HG03469 (cell line): Measurements from ENCODE around the gene TFAP2A.

Source experiments
- ATAC-seq: cut with Tn5 transposase; IDR thresholded peaks from one replicate; pipeline ENCODE4 v1.9.1; 2021; ENCODE audit warnings: mild to moderate bottlenecking, moderate library complexity, moderate number of reproducible peaks; ENCODE audit not compliant: unreplicated experiment

The TFAP2A gene

GRCh38 chr6:10401004-10401536 is 13.8 kb downstream of the TFAP2A start:
- no peak for ATAC-seq

- ATAC-seq, result no peak
These were observed 14.5 kb downstream of the TFAP2A start for GRCh38 chr6:10400330-10400729.

- no peak for ATAC-seq
These were observed 15.4 kb downstream of the TFAP2A start for GRCh38 chr6:10399451-10399850.

GRCh38 chr6:10398446-10399218 is 16.2 kb downstream of the TFAP2A start:
- no peak for ATAC-seq

- no peak for ATAC-seq
These were observed 17.0 kb downstream of the TFAP2A start for GRCh38 chr6:10397756-10398445.

- no peak for ATAC-seq
These were observed 18.1 kb downstream of the TFAP2A start for GRCh38 chr6:10396785-10397184.

GRCh38 chr6:10395704-10396546 is 18.9 kb downstream of the TFAP2A start:
- no peak for ATAC-seq

GRCh38 chr6:10395171-10395703 is 19.6 kb downstream of the TFAP2A start:
- ATAC-seq, result no peak

GRCh38 chr6:10393544-10394225 is 21.2 kb downstream of the TFAP2A start:
- ATAC-seq, result no peak

- ATAC-seq, result no peak
These were observed 23.1 kb downstream of the TFAP2A start for GRCh38 chr6:10391799-10392198.

- no peak for ATAC-seq
These were observed 23.6 kb downstream of the TFAP2A start for GRCh38 chr6:10391299-10391630.

- no peak for ATAC-seq
These were observed 24.2 kb downstream of the TFAP2A start for GRCh38 chr6:10390495-10391298.

- ATAC-seq, result no peak
These were observed 25.0 kb downstream of the TFAP2A start for GRCh38 chr6:10389739-10390494.

- no peak for ATAC-seq
These were observed 27.9 kb downstream of the TFAP2A start for GRCh38 chr6:10386756-10387654.

GRCh38 chr6:10386220-10386619 is 28.7 kb downstream of the TFAP2A start:
- ATAC-seq, result no peak

- no peak for ATAC-seq
These were observed 29.2 kb downstream of the TFAP2A start for GRCh38 chr6:10385524-10386132.
